Neural cell (in vitro differentiated cells): Measurements from ENCODE around the gene BRSK2.

Experiments
- CTCF ChIP-seq: fragments of 450-650 bp; IDR thresholded peaks from 2 replicates; pipeline ENCODE4 v1.5.1; 2014; ENCODE audit warnings: antibody characterized with exemption, mild to moderate bottlenecking, moderate library complexity; ENCODE audit not compliant: poor library complexity, severe bottlenecking
- EP300 ChIP-seq: fragments of 450-650 bp; conservative IDR thresholded peaks from 2 replicates; pipeline ENCODE4 v1.6.1; 2014; ENCODE audit warnings: antibody characterized with exemption, mild to moderate bottlenecking, moderate library complexity; ENCODE audit not compliant: poor library complexity, severe bottlenecking
- EZH2 ChIP-seq: fragments of 200-600, 300-800 bp; shearing (Covaris generic), sonication (generic); IDR thresholded peaks from 2 replicates; pipeline ENCODE4 v1.6.1; 2014; ENCODE audit warnings: antibody characterized with exemption, low read length, borderline replicate concordance, mild to moderate bottlenecking; ENCODE audit not compliant: insufficient read depth, poor library complexity, severe bottlenecking
- POLR2AphosphoS5 ChIP-seq: IDR thresholded peaks from 2 replicates; pipeline ENCODE4 v1.6.1; 2012
- RAD21 ChIP-seq: fragments of 450-650 bp; conservative IDR thresholded peaks from 2 replicates; pipeline ENCODE4 v1.6.1; 2014; ENCODE audit warnings: antibody characterized with exemption, mild to moderate bottlenecking, moderate library complexity
- SMC3 ChIP-seq: fragments of 450-650 bp; conservative IDR thresholded peaks from 2 replicates; pipeline ENCODE4 v1.6.1; 2014; ENCODE audit warnings: antibody characterized with exemption, mild to moderate bottlenecking, moderate library complexity; ENCODE audit not compliant: poor library complexity
- TAF1 ChIP-seq: IDR thresholded peaks from 2 replicates; pipeline ENCODE4 v1.6.1; 2012; ENCODE audit warnings: low read depth

GRCh38 chr11:1480555-1481482, 91.1 kb downstream of the BRSK2 start:
- TF ChIP-seq CTCF (no peak), EP300 (no peak), POLR2AphosphoS5 (no peak), SMC3 (no peak), RAD21 (no peak), EZH2 (no peak), TAF1 (no peak)
